Testis (tissue), 2 donors: Measurements from ENCODE around the gene PPP6R3.

Experiments used
- CTCF ChIP-seq, 3 experiments: fragments of 450-650 bp in 2 of 3; fragments of 200-600 bp in 1 of 3; sonication (generic) in 1 of 3; IDR thresholded peaks; one replicate each; pipeline ENCODE4 v1.5.1; 2016 to 2019; ENCODE audit warnings: antibody characterized with exemption in 3 of 3, mild to moderate bottlenecking in 2 of 3, moderate library complexity in 1 of 3
- POLR2A ChIP-seq: fragments of 450-650 bp; IDR thresholded peaks from one replicate; pipeline ENCODE4 v1.6.1; 2017; ENCODE audit warnings: antibody characterized with exemption, mild to moderate bottlenecking, moderate library complexity

- TF ChIP-seq CTCF (IDR thresholded peaks at IDR 0.05) (no peak), POLR2A (no peak)
Measured at GRCh38 chr11:68429661-68430060, 30.9 kb upstream of the PPP6R3 start.
